OCI-LY1 (cell line): Measurements from ENCODE around the gene AGAP4.

Experiments
- CTCF ChIP-seq: fragments of 200-600 bp; sonication (generic), shearing (Covaris generic); IDR thresholded peaks from 2 replicates; pipeline ENCODE4 v1.5.1; 2017; ENCODE audit warnings: mild to moderate bottlenecking, antibody characterized with exemption, low read length, moderate library complexity, mixed read lengths
- EZH2 ChIP-seq: fragments of 200-600 bp; sonication (generic), shearing (Covaris generic); IDR thresholded peaks from 2 replicates; pipeline ENCODE4 v1.8.0; 2017; ENCODE audit warnings: borderline replicate concordance, mixed run types, mild to moderate bottlenecking, antibody characterized with exemption, low read length, moderate library complexity, mixed read lengths

- no peak for TF ChIP-seq EZH2
- TF ChIP-seq CTCF: no peak
These were observed 36.2 kb downstream of the AGAP4 start for GRCh38 chr10:45811075-45811474.
